Stimulated activated CD8-positive, alpha-beta memory T cell treated with anti-CD3 and anti-CD28 coated beads, Interleukin-4, amount 100 ng/mL, for 24 hours (primary cell): ENCODE data around the gene RNF8.
"Not testable (repeated sequence)": the region's sequence is repeated elsewhere in the genome, so short reads cannot be mapped to it uniquely, and the experiment has no call there.

Experiments
- DNase-seq: peaks from one replicate; pipeline ENCODE4 v3.0.0-alpha.2; 2020; ENCODE audit warnings: low read depth

The RNF8 gene, protein sequence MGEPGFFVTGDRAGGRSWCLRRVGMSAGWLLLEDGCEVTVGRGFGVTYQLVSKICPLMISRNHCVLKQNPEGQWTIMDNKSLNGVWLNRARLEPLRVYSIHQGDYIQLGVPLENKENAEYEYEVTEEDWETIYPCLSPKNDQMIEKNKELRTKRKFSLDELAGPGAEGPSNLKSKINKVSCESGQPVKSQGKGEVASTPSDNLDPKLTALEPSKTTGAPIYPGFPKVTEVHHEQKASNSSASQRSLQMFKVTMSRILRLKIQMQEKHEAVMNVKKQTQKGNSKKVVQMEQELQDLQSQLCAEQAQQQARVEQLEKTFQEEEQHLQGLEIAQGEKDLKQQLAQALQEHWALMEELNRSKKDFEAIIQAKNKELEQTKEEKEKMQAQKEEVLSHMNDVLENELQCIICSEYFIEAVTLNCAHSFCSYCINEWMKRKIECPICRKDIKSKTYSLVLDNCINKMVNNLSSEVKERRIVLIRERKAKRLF

DNA sequence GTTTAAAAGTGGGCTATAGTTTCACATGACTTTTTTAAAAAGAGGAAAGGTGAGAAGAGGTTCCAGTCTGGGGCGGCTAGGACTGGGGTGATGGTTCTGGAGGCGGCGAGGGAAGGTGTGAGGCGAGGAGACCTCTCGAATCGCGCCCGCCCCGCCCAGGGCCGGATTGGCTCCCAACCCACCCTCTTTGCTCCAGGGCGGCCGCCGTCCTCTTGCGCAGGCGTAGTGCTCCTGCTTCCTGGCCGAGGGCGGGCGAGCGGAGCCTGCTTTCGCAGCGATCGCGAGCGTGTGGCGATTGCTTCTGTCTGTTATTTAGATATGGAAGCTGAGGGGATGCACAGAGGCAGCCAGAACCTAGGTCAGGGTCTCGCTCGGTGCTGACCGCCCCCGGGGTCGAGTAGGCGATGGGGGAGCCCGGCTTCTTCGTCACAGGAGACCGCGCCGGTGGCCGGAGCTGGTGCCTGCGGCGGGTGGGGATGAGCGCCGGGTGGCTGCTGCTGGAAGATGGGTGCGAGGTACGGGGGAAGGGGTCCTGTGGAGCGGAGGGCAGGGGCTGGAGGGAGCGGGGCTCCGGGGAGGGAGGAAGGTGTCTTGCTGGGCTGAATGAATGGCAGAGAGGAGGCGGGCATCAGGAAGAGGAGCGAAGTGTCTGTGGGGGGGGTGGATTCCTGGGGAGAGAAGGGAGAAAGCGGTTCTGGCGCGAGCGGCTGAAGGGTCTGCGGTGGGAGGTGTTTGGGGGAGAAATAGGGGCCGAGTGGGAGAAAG is at the start of gene RNF8:
Gene RNF8, plus strand, starts transcription at position 223 of the 765 bp plus-strand sequence. Its CDS starts 182 bp downstream, at position 405.
- DNase-seq, result peak; percentile 90

DNA sequence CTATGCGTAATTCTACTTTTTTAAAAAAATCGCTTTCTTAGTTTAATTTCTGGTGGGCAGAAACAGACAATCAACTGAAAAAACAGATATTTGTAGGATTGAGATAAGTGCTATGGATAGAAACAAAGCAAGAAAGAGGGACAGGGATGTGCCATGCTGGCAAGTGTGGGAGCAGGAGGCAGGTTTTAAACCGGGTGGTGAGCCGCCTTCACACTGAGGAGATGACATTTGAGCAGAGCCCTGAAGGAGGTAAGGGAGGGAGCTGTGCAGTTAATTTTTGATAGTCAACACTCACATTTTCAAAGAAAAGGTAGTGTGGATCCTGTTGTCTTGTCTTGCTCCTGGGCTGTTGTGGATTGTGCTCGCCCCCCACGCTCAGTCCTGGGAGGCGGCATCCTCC is 49.0 kb upstream of the RNF8 start:
- no peak for DNase-seq

DNA sequence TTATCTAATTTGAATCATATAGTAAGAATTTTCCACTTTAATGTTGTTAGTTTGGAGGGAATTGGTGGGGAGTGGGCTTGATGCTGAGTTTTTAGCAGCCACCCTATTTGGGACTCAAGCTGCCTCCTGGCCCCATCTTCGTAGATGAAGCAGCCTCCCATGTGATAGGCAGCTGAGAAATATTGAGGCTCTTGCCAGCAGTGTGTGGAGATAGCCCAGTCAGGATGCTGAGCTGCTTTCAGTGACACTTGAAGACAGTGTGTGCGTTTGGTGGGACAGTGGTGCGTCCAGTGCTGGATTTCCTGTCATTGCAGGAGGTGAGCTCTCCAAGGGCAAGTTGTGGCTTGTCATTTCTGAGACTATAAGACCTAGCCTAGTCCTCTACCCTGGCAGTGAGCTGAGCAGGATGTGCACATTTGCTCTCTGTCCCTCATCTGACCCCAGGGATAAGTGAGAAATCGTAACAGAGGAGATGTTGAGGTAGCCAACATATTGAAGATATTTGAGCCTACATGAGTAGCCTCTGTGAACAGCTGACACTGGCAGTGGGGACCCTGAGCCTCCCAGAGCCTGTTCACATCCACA is 47.9 kb upstream of the RNF8 start:
- no peak for DNase-seq

DNA sequence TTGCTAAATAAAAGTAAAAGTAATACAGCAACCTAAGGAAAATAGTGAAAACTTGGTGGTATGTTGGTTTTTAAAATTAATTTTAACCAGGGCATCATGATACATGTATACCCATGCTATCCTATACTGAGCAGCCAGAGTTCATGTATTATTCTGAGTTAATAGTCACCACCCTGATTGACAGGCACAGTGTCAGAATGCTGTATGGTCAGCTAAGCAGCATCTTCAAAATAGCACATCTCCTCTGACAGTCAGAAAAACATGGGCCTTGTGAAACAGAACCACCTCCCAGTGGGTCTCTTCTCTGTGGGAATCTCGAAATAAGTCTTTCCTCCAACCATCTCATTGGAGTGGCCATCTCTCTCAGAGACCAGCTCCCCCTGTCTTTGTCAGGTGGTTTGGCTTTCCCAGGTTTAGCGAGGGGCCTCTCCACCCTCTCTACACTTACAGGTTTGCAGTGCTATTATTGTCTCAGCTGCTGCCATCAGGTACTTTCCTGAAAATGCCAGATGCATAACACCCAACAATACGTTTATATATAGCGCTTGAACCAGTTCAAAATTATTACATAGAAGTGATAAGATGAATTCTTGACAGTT is 47.1 kb upstream of the RNF8 start:
- DNase-seq, result no peak

DNA sequence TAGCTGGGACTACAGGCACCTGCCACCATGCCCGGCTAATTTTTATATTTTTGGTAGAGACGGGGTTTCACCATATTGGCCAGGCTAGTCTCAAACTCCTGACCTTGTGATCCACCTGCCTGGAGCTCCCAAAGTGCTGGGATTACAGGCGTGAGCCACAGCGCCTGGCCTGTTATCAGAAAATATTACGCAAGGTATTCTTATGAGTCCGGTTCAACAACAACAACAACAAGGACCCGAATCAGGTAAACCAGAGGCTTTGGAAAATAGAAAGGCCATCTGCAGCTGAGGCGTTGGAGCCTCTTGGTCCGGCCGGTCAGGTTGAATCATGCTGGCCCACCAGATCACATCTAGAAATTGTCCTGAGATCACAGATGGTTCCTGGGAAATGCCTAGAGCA is 46.3 kb upstream of the RNF8 start:
- not testable (repeated sequence) for DNase-seq

DNA sequence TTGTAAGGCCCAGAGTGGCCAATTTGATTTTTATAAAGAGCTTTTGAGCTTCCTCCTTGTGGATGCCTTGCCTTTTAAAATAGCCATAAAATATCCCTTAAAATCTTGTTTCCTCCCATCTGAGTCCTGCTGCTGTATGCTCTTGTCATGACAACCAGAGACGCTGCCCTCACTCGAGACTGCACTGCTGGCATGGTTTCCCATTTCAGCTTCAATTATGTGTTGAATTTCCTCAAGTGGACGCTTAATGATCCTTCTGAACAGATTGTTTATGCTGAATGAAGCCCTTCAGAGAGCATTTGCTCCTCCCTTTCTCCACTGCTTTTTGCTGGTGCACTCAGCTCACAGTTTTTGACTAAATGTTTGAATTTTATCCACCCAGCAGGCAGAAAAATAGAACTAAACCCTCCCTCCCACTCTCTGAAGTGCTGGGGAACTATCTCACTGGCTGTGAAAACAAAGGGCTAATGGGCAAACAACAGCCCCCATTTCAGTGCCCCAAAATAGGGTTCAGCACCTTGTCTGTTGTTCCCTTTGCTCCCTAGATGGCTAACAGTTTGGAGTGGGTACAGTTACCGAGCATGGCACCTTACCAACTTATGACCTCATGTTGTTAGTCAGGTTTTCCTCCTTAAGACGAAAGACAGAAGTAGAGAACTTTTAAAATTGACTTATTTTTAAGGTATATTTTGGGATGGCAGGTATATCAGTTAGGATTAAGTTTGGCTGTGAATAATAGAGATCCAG is 45.5 kb upstream of the RNF8 start:
- no peak for DNase-seq

DNA sequence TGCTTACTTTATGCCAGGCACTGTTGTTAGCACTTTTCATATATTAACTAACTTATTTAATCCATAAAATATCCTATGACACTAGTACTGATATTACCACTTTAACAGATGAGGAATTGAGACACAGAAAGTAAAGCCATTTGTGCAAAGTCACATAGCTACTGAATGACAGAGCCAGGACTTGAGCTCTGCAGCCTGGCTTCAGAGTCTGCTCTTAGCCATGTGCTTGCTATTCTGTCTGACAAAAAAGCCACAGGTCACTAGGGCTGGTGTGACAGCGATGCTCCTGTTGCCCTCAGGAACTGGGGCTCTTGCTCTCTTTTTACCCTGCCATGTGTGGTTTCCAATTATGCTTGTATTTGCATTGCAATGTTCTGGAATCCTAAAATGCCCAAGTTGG is 44.7 kb upstream of the RNF8 start:
- DNase-seq, result no peak

DNA sequence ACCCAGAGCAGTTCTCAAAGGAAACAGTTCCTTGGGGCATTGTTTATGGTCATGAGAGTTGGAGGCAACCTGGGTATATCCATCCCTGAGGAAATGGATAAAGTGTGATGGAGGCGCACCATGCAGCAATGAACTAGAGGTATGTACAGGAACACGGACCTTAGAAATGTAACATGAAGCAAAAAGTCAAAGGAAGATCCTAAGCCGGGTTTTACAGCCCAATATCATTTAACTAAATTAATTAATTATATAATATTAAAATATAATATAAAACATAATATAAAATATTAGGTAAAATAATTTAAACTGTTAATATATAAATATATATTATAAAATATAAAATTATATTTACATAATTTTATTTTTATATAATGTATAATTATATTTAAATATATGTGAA is 44.1 kb upstream of the RNF8 start:
- DNase-seq, result no peak

DNA sequence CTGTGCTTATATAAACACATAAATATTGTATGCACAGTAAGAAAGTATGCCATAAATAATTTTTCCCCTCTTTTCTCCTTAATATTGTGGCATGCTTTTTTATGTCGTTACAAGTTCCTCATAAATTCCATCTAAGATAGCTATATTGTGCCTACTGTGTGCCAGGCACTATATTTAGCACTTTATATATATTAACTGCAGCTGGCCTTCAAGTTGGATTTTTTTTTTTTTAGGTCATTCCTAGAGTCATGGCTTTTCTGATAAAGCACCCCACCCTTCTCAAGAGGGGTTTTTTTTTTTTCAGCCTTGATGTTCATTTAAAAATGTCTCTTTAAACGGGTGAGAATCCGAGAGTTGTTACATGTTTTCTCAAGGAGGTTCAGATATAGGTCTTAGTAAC is 42.8 kb upstream of the RNF8 start:
- DNase-seq, result no peak

DNA sequence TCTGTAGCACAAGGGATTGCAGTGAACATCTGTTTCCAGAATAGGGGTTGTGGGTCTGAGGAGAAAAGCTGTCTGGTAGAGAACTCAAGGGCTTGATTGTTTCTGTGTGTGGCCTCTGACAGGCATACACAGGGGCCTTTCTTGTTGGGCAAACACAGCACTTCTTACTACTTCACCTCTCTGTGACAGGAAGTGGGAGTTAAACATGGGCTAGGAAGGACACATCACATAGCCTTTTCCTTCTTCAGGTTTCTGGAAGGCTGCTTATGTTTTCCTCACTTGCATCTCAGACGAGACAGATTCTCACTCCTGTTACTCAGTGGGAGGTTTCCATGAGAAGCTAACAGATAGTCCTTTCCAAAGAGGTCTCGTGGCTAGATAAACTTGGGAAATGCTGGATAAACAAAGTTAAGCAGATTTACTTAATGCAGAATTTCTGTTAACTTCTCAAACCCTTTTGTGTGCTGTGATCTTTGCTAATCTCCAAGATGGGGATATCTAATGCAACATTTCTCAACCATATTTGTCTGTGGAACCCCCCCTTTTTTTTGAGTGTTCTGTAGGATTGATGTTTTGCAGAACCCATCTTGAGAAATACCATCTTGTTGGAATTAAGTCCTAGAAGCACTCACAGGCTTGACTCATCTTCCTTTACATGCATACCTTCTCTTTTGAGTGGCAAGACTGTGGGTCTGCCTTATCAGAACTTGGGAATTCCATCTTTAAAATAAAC is 41.9 kb upstream of the RNF8 start:
- DNase-seq, result no peak

DNA sequence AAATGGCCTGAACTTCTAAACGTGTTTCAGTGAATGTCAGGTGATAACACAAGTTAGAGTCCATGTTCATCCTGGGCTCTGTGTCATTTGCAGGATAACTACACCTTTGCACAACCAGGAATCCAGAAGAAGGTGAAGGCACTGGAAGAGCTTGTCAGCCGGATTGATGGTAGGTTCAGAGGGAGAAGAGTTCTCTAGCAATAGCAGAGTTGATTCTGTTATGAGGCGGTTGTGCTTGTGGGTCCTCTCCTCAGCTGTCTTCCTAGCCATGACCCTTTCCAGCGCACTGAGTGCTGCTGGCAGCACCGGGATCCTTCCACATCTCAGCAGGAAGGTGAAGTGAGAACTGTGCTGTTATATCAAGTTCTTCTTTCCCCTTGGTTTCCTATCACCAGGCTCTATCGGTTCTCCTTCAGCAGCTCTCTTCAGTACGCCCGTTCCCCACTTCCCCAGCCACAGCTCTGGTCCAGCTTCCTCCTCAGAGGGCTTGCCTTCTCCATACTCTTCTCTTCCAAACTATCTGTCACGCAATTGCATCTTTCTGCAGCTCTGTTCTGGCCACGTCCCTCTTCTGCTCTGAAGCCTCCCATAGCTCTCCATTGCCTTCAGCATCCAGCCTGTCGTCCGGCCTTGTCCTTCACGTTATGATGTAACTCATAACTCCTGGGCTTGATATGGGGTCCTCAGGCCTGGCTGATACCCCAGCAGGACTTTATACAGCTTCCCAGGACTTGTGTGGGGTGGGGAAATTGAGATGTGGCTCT is 39.9 kb upstream of the RNF8 start:
- no peak for DNase-seq

DNA sequence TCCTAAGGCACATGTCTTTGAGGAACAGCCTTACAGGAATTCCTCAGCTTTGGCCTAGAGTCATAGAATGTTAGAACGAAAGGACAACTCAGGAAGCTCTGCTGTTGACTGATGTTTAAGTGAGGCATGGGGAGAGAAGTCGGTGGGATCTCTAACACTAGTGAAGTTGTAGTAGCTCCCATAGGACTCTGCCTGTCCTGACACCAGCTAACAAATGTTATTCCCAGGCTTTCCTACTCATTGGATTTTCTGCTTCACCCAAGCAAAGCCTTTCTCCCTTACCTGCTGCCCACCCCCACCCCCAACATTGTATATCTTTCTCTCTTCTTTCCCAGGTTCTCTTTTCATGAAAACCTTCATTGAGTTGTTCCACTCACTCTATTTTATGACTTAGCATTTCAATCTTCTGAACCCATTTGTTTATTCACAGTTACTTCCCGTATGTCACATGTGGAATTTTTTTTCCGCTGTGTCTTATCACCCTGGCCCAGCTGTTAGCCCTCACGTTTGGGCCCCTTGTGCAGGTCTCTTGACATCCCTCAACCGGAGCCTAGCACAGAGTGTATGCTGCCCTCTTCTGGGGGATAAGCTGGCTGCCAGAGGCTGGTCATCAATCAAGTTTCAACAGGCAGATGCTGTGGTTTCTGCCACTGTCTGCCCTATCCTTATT is 39.2 kb upstream of the RNF8 start:
- peak; percentile 15 for DNase-seq

DNA sequence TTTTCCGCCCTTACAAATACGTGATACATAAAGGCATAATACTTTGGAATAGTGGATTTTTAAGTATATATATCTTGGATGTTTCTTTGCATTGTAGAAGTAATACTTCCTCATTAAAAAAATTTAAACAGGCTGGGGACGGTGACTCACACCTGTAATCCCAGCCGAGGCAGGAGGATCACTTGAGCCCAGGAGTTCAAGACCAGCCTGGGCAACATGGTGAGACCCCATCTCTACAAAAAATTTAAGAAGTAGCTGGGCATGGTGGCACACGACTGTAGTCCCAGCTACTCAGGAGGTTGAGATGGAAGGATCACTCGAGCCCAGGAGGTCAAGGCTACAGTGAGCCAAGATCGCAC is 38.6 kb upstream of the RNF8 start:
- no peak for DNase-seq

DNA sequence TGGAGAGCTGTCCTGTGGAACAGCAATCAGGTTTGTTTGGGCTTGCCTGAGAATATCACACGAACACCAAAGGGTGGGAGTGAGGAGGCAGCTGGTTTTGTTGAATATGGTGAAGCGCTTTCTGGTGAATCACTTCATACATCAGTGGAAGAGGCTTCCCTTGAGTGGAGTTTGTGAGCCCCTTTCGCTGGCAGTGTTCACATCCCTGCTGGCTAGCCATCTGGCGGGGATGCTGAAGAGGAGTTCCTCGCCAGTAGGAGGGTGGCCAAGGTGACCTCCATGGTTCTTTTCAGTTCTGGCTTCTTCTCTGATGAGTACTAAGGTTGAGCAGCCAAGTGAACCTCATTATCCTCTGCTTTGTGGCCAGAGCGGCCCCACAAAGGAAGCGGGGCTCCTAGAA is 37.7 kb upstream of the RNF8 start:
- no peak for DNase-seq

DNA sequence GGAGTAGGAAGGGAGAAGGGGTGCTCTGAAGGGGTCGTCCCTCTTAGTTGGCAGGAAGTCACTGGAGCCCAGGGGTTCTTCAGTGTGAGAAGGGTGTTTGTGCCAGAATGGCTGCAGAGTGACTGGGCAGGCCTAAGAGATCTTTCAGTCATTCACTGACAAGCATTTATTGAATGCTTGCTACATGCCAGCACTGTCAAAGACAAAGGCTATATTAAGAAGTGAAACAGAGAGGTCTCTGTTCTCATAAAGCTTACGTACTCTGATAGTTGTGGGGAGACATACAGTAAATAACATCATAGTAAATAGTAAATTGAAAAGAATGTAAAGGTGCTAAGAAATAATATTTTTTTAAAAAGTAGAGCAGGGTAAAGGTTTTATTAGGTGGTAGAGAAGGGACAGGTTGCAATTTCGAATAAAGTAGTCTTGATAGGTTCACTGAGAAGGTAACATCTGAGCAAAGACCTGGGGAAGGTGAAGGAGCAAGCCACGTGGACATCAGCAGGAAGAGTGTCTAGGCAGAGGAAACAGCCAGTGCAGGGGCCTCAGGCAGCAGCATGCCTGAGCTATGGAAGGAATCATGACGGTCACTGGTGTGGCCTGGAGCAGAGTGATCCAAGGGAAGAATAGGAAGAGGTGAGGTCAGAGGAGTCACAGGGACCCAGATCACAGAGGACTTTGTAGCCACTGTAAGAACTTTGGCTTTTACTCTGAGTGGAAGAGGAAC is 36.3 kb upstream of the RNF8 start:
- no peak for DNase-seq

DNA sequence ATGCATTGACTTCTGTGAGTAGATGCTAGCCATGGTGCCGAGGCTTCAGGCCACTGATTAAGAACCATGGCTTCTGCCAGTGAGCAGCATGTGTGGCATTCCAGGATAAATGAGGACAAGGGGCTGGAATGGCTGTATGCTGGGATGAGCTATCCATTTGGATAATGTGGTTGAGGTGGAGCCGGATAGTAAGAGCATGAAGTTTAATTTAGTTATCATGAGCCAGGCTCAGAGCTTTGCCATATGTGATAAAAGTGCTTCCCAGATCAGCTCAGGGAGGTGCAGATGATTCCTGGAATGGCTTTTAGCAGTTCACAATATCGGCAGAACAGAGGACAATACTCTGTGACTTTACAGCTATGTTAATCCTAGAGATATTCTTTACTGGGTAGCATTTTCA is 34.6 kb upstream of the RNF8 start:
- DNase-seq, result no peak

DNA sequence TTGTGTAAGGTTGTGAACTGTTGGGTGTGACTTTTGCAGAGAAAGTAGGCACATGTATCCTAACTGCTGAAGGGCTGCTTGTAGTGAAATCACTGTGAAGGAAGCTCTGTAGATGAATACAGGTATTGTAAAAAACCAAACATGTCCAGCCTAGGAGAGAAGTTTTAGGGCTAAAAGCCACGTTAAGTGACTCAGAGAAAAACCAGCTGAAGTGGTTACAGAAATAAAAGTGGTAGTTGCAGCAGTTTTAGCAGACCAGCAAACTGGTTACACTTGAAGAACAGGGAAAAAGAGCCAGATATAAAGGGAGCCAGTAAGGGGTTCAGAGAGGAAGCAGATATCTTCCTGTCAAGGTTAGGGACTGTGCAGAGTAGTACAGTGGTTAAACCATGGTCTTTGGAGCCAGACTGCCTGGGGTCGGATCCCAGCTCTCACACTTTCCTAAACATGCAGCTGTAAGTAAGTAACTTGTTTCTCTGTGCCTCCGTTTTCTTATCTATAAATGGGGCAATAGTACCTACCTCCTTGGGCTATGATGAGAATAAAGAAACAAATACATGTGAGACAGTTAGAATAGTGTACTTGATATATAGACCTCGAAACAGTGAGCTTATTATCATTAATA is 33.8 kb upstream of the RNF8 start:
- no peak for DNase-seq

DNA sequence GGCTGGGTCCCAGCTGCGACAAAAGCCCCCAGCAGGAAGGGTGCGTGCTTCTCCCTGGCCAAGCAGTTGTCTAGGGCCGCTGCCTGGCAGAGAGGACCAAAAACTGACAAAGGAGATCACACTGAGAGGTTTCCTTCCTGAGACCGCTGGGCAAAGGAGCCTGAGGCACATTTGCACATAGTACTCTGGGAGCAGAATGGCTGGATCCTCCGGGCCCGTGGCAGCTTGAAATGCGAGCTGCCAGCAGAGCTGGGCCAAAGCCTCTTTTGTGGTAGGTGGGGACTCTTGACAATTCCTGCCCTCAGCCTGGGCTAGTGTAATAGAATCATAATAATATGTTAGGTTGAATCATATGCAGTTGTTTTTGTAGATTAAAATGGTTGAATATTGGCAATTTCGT is 33.1 kb upstream of the RNF8 start:
- no peak for DNase-seq

DNA sequence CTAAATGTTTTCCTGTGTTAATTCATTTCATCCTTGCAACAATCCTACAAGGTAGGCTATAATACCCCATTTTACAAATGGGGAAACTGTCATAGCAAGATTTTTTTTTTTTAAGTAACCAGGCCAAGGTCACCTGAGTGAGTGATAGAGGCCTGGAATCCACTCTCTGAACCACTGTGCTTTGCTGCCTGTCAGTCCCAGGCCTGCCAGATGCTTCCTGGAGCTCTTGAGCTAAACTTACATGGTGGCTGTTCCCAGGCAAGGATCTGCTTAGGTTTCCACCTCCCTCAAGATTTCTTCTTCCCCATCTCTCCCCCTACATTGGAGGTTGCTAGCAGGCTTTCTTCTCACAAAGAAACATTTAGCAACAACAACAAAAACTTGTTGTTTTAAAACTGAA is 32.7 kb upstream of the RNF8 start:
- no peak for DNase-seq
